CD14-positive monocyte (primary cell): ENCODE data around the gene UQCRHL. TPM values are rescaled to one million over a fixed set of nuclear protein-coding genes. Genes with fewer than 3 reads are reported as not detected.
A peak's percentile ranks its signal among the peaks of the same experiment; 100 is the strongest.

Experiments used
- DNase-seq, 3 donors: peaks; one replicate each; pipeline ENCODE4 v3.0.0-alpha.2; 2011 to 2022
- H2AFZ ChIP-seq: 2 replicates; pipeline ENCODE4 v1.6.0; 2012; ENCODE audit warnings: mild to moderate bottlenecking, low read depth, low read length, inconsistent platforms; ENCODE audit not compliant: insufficient read depth, poor library complexity, severe bottlenecking
- H3K27ac ChIP-seq, 2 donors: 1 replicate in 1 of 2; 2 replicates in 1 of 2; pipeline ENCODE4 v1.5.1; 2012 to 2013; ENCODE audit warnings: low read length in 2 of 2, control low read depth in 1 of 2, inconsistent platforms in 1 of 2, low read depth in 1 of 2, mild to moderate bottlenecking in 1 of 2
- H3K27me3 ChIP-seq, 2 donors: one replicate each; pipeline versions ENCODE4 v1.6.0 to v1.6.1; 2011 to 2013; ENCODE audit warnings: low read length in 2 of 2; ENCODE audit not compliant: control insufficient read depth in 2 of 2, insufficient read depth in 2 of 2
- H3K36me3 ChIP-seq, 2 donors: replicated peaks in 1 of 2; 1 replicate in 1 of 2; 2 replicates in 1 of 2; pipeline versions ENCODE4 v1.5.1 to v1.6.1; 2012 to 2013; ENCODE audit warnings: low read length in 2 of 2, control low read depth in 1 of 2, inconsistent platforms in 1 of 2, mild to moderate bottlenecking in 1 of 2; ENCODE audit not compliant: insufficient read depth in 2 of 2, control insufficient read depth in 1 of 2
- H3K4me1 ChIP-seq, 2 donors: 1 replicate in 1 of 2; 2 replicates in 1 of 2; pipeline versions ENCODE4 v1.5.1 to v1.6.1; 2012 to 2013; ENCODE audit warnings: low read length in 2 of 2, control low read depth in 1 of 2, inconsistent platforms in 1 of 2, mild to moderate bottlenecking in 1 of 2, moderate library complexity in 1 of 2; ENCODE audit not compliant: insufficient read depth in 2 of 2, control insufficient read depth in 1 of 2
- H3K4me2 ChIP-seq: replicated peaks from 2 replicates; pipeline ENCODE3; 2012; ENCODE audit warnings: low read length, moderate library complexity, mild to moderate bottlenecking; ENCODE audit not compliant: poor library complexity, severe bottlenecking; ENCODE audit errors: extremely low read depth
- H3K4me3 ChIP-seq, 3 experiments: fragments of 200-600 bp in 1 of 3; sonication (generic) in 1 of 3; replicated peaks in 1 of 3; 1 replicate in 2 of 3; 2 replicates in 1 of 3; pipeline ENCODE4 v1.5.1; 2011 to 2013; ENCODE audit warnings: low read length in 3 of 3, mild to moderate bottlenecking in 3 of 3, control low read depth in 2 of 3, low read depth in 2 of 3, inconsistent platforms in 1 of 3, moderate library complexity in 1 of 3
- H3K79me2 ChIP-seq: 2 replicates; pipeline ENCODE4 v1.6.0; 2012; ENCODE audit warnings: mild to moderate bottlenecking, control low read depth, inconsistent platforms, low read length, moderate library complexity; ENCODE audit not compliant: insufficient read depth
- H3K9ac ChIP-seq: 2 replicates; pipeline ENCODE4 v1.6.0; 2017; ENCODE audit warnings: low read length, mild to moderate bottlenecking; ENCODE audit not compliant: insufficient read depth, poor library complexity, severe bottlenecking
- H3K9me3 ChIP-seq, 2 donors: replicated peaks in 1 of 2; 1 replicate in 1 of 2; 2 replicates in 1 of 2; pipeline versions ENCODE4 v1.5.1 to v1.6.1; 2012 to 2013; ENCODE audit warnings: low read length in 2 of 2, control low read depth in 1 of 2; ENCODE audit not compliant: control insufficient read depth in 1 of 2, insufficient read depth in 1 of 2
- H4K20me1 ChIP-seq: 2 replicates; pipeline ENCODE4 v1.6.0; 2012; ENCODE audit warnings: mild to moderate bottlenecking, low read length, control low read depth, moderate library complexity; ENCODE audit not compliant: insufficient read depth
- H3K27ac Mint-ChIP-seq, 7 donors: one replicate each; pipeline ENCODE4 v1.8.0; 2020; ENCODE audit warnings: mild to moderate bottlenecking in 7 of 7, mixed read lengths in 7 of 7, moderate library complexity in 6 of 7, inconsistent platforms in 2 of 7
- H3K27me3 Mint-ChIP-seq, 3 donors: one replicate each; pipeline ENCODE4 v1.8.0; 2021 to 2022; ENCODE audit warnings: low read depth in 3 of 3, mild to moderate bottlenecking in 3 of 3, mixed read lengths in 3 of 3, moderate library complexity in 3 of 3, inconsistent platforms in 1 of 3
- H3K36me3 Mint-ChIP-seq, 2 donors: one replicate each; pipeline ENCODE4 v1.8.0; 2020; ENCODE audit warnings: mixed read lengths in 2 of 2, inconsistent platforms in 1 of 2, mild to moderate bottlenecking in 1 of 2
- H3K4me1 Mint-ChIP-seq: one replicate; pipeline ENCODE4 v1.8.0; 2020; ENCODE audit warnings: mild to moderate bottlenecking, mixed read lengths
- H3K4me3 Mint-ChIP-seq, 2 donors: one replicate each; pipeline ENCODE4 v1.8.0; 2020; ENCODE audit warnings: mild to moderate bottlenecking in 2 of 2, mixed read lengths in 2 of 2, moderate library complexity in 1 of 2
- H3K9me3 Mint-ChIP-seq, 7 donors: one replicate each; pipeline ENCODE4 v1.8.0; 2020 to 2022; ENCODE audit warnings: mixed read lengths in 7 of 7, mild to moderate bottlenecking in 6 of 7, moderate library complexity in 6 of 7, inconsistent platforms in 2 of 7
- WGBS: methylation state at CpG from one replicate; pipeline ENCODE4 v1.1.5; 2013; ENCODE audit warnings: missing lambda C conversion rate; ENCODE audit not compliant: insufficient coverage; 5-methylcytosine and 5-hydroxymethylcytosine counted together
- intact Hi-C, 2 donors: fragments of 100-400 bp; cut with micrococcal nuclease; formaldehyde crosslinking; loops; one replicate each; pipeline versions ENCODE4 v1.15.0 to v1.15.1; 2023
- polyA plus RNA-seq, 3 donors: library from polyadenylated mRNA; depleted of rRNA in 1 of 3; unstranded in 2 of 3; stranded (reverse) in 1 of 3; fragments of 300-500 nt in 2 of 3; fragments of >200 nt in 1 of 3; fragmentation: Illumina TruSeq in 2 of 3; gene quantifications; 1 replicate in 2 of 3; 2 replicates in 1 of 3; pipeline ENCODE4 v1.2.3, GENCODE V29; 2012 to 2021
- TF ChIP-seq, protein P1 (sequence below): fragments of 200-600 bp; IDR thresholded peaks from one replicate; pipeline ENCODE4 v1.8.0; 2022; ENCODE audit warnings: antibody characterized with exemption, mild to moderate bottlenecking

Gene UQCRHL
- polyA plus RNA-seq, 3 donors: 1.0 to 1.3 (median 1.0) TPM

DNA sequence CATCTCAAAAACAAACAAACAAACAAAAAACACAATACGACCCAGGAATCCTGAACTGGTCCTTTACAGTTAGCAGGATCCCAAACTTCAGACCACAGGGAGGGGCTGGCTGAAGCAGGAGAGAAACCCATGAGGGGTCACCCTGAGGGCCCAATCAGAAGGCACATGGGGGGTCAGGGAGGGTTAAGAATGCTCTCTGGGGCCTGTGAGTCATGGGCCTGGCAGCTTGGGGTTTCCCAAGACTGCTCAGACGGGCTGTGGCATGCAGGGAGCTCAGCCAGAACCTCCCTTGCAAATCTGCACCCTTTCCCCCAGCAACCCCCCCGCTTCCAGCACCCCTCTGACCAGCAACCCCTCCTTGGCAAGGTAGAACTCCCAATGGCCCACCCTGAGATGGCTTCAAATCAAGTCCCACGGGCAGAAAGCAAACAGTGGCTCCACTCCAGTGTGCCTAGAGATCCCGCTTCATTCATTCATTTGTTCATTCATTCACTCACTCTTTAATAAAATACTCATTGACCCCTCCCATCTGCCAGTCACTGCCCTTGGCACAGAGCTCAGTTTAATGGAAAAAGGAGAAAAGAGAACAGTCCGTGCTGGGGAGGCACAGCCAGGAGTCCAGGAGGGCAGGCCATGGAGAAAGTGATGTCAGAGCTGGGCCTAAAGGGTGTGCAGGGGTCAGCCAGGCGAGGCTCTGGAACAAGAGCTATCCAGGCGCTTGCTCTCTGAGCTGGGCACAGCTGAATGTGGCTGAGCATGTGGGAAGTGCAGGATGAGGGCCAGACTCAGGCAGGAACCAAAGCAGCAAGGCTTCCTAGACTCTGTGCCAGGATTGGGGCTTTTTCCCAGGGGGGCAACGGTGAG lies 8.2 kb downstream of the UQCRHL start:
- no peak overlapping the region for H3K9ac ChIP-seq
- intact Hi-C loops: loop anchor here in 1 of 2 donors (10.0 kb wide), 1 partner anchor 256 kb away; no protein-coding TSS in a partner anchor
- no peak overlapping the region for H3K27ac ChIP-seq
- no peaks in the 10 kb centered on the region for H4K20me1 ChIP-seq
- no peaks in the 10 kb centered on the region for H3K9me3 ChIP-seq
- TF ChIP-seq, protein P1, sequence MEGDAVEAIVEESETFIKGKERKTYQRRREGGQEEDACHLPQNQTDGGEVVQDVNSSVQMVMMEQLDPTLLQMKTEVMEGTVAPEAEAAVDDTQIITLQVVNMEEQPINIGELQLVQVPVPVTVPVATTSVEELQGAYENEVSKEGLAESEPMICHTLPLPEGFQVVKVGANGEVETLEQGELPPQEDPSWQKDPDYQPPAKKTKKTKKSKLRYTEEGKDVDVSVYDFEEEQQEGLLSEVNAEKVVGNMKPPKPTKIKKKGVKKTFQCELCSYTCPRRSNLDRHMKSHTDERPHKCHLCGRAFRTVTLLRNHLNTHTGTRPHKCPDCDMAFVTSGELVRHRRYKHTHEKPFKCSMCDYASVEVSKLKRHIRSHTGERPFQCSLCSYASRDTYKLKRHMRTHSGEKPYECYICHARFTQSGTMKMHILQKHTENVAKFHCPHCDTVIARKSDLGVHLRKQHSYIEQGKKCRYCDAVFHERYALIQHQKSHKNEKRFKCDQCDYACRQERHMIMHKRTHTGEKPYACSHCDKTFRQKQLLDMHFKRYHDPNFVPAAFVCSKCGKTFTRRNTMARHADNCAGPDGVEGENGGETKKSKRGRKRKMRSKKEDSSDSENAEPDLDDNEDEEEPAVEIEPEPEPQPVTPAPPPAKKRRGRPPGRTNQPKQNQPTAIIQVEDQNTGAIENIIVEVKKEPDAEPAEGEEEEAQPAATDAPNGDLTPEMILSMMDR: no peak
- peak overlapping the region in 1 of 7 donors; percentile 46 for H3K27ac Mint-ChIP-seq
- no peak overlapping the region for H3K4me3 Mint-ChIP-seq
- no peak overlapping the region for H3K4me2 ChIP-seq
- no peak overlapping the region for H2AFZ ChIP-seq
- no peaks in the 10 kb centered on the region for H3K36me3 Mint-ChIP-seq
- H3K27me3 ChIP-seq: peaks cover 0 to 7% of the 10 kb centered on the region in 2 donors
- H3K4me1 ChIP-seq: no peaks in the 10 kb centered on the region
- no peaks in the 10 kb centered on the region for H3K36me3 ChIP-seq
- H3K27me3 Mint-ChIP-seq: peaks cover 22 to 48% (median 30%) of the 10 kb centered on the region in 3 donors
- H3K9me3 Mint-ChIP-seq: no peaks in the 10 kb centered on the region
- 83% methylated on average over 7 of the region's 9 CpGs for WGBS
- DNase-seq: peak in 2 of 3 donors; percentile 4 to 62
- H3K79me2 ChIP-seq: no peaks in the 10 kb centered on the region
- no peaks in the 10 kb centered on the region for H3K4me1 Mint-ChIP-seq
- no peak overlapping the region for H3K4me3 ChIP-seq

DNA sequence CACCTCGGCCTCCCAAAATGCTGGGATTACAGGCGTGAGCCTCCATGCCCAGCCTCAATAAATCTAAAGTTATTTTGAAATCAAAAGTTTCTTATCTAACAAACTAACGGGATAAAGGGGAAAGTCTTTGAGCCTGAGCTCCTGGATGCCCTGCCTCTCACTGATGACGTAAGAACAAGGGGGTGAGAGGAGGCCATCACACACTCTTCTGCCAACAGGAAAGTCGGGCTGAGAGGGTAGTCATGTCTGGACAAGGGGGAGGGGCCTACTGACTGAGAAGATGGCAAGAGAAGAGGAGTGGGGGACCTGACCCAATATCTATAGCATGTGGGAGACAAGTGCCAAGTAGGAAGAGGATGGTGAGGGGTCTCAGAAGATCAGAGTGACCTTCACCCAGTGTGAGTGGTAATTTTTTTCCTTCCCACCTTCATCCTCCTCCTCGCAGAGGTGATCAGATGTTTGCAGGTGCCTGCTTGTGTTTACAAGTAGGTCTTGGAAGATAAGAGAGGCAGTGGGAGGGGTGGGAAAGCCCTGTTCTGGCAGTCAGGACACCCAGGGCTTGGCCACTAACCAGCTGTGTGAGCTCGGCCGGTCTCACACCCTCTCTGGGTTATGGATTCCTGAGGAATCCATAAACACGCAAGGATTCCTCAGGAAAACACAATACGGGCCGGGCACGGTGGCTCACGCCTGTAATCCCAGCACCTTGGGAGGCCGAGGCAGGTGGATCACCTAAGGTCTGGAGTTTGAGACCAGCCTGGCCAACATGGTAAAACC lies 9.6 kb downstream of the UQCRHL start:
- Mint-ChIP-seq H3K9me3 (no peaks in the 10 kb centered on the region), H3K27me3 (peaks cover 20 to 39% (median 23%) of the 10 kb centered on the region in 3 donors), H3K36me3 (no peaks in the 10 kb centered on the region), H3K4me1 (no peaks in the 10 kb centered on the region), H3K4me3 (no peak overlapping the region), H3K27ac (no peak overlapping the region)
- no peak for DNase-seq
- no peak overlapping the region for H3K4me2 ChIP-seq
- intact Hi-C loops: loop anchor here in 1 of 2 donors (10.0 kb wide), 1 partner anchor 257 kb away; no protein-coding TSS in a partner anchor
- no peaks in the 10 kb centered on the region for H4K20me1 ChIP-seq
- no peaks in the 10 kb centered on the region for H3K36me3 ChIP-seq
- H3K9me3 ChIP-seq: no peaks in the 10 kb centered on the region
- H3K79me2 ChIP-seq: no peaks in the 10 kb centered on the region
- peaks cover 0 to 4% of the 10 kb centered on the region in 2 donors for H3K27me3 ChIP-seq
- no peak overlapping the region for H2AFZ ChIP-seq
- TF ChIP-seq, protein P1: no peak
- no peak overlapping the region for H3K4me3 ChIP-seq
- H3K4me1 ChIP-seq: no peaks in the 10 kb centered on the region
- 94% methylated on average over 7 of the region's 14 CpGs for WGBS
- H3K9ac ChIP-seq: no peak overlapping the region
- no peak overlapping the region for H3K27ac ChIP-seq
